Mammary epithelial cell (primary cell): Measurements from ENCODE around the gene GAL3ST2.

Experiments used
- CTCF ChIP-seq, 2 donors: IDR thresholded peaks in 1 of 2; conservative IDR thresholded peaks in 1 of 2; 2 replicates each; pipeline ENCODE4 v1.5.1; 2011 to 2012; ENCODE audit warnings: inconsistent platforms in 2 of 2, low read length in 2 of 2, mild to moderate bottlenecking in 2 of 2, control low read depth in 1 of 2, low read depth in 1 of 2; ENCODE audit not compliant: insufficient read depth in 1 of 2; ENCODE audit errors: extremely low read depth in 1 of 2
- EZH2 ChIP-seq: IDR thresholded peaks from 2 replicates; pipeline ENCODE4 v1.6.1; 2012; ENCODE audit warnings: low read length, inconsistent platforms, borderline replicate concordance

- no peak for TF ChIP-seq CTCF (conservative IDR thresholded peaks at IDR 0.05 in 1 of 2, IDR thresholded peaks at IDR 0.05 in 1 of 2; ENCODE audit: extremely low read depth in 1 of 2, insufficient read depth in 1 of 2, low read depth in 1 of 2, low read length in 2 of 2)
- no peak for TF ChIP-seq EZH2
Observed at GRCh38 chr2:241808721-241809382, 32.2 kb downstream of the GAL3ST2 start, which contains the start of gene NEU4.
